Endothelial cell of umbilical vein (primary cell): ENCODE measurements around the gene KLHL24. TPM values are rescaled to one million over a fixed set of nuclear protein-coding genes. Genes with fewer than 3 reads are reported as not detected.

Source experiments
- BruUV-seq: library from RNA; stranded (reverse); fragments of 400-500 nt; replicated peaks from 2 replicates; lab custom pipeline; 2021; lab: Mats Ljungman, UMichigan
- CTCF ChIA-PET: fragments of 300-600, 350-600 bp; sonication (Branson Sonifier 250); formaldehyde crosslinking; loops from one replicate; lab custom pipeline; 2021; ENCODE audit warnings: antibody characterized with exemption, inconsistent platforms; lab: Charles Lee
- POLR2A ChIA-PET: fragments of 300-600, 350-600 bp; sonication (Branson Sonifier 250); formaldehyde crosslinking; loops from one replicate; lab custom pipeline; 2021; ENCODE audit warnings: antibody characterized with exemption, inconsistent platforms; lab: Charles Lee
- DNase-seq: peaks from one replicate; pipeline ENCODE4 v3.0.0-alpha.2; 2011; ENCODE audit warnings: low read depth, low spot score
- FAIRE-seq: peaks from 2 replicates; lab custom pipeline; 2011; peaks lifted over from hg19 to GRCh38; lab: Jason Lieb, UNC
- H2AFZ ChIP-seq: 2 replicates; pipeline ENCODE4 v1.6.0; 2012; ENCODE audit warnings: low read depth, low read length, control low read depth, inconsistent platforms
- H3K27ac ChIP-seq: 2 replicates; pipeline ENCODE4 v1.5.1; 2011; ENCODE audit warnings: low read depth, mild to moderate bottlenecking, control low read depth, low read length, moderate library complexity; ENCODE audit not compliant: insufficient read depth
- H3K27me3 ChIP-seq, 2 experiments: 2 replicates each; pipeline versions ENCODE4 v1.6.0 to v1.6.1; 2011; ENCODE audit warnings: low read length in 2 of 2, mixed read lengths in 1 of 2; ENCODE audit not compliant: control insufficient read depth in 2 of 2, insufficient read depth in 2 of 2
- H3K36me3 ChIP-seq, 2 experiments: 2 replicates in 1 of 2; 3 replicates in 1 of 2; pipeline ENCODE4 v1.5.1; 2011; ENCODE audit warnings: low read length in 2 of 2, mild to moderate bottlenecking in 1 of 2, moderate library complexity in 1 of 2; ENCODE audit not compliant: control insufficient read depth in 2 of 2, insufficient read depth in 2 of 2; ENCODE audit errors: extremely low read depth in 1 of 2
- H3K4me1 ChIP-seq: 3 replicates; pipeline ENCODE4 v1.5.1; 2011; ENCODE audit warnings: mild to moderate bottlenecking, low read length; ENCODE audit not compliant: control insufficient read depth, insufficient read depth; ENCODE audit errors: extremely low read depth
- H3K4me2 ChIP-seq: 2 replicates; pipeline ENCODE4 v1.6.1; 2011; ENCODE audit warnings: low read length, control low read depth, mixed read lengths; ENCODE audit not compliant: insufficient read depth
- H3K4me3 ChIP-seq, 3 experiments: fragments of 200-600 bp in 1 of 3; sonication (generic), shearing (Covaris generic) in 1 of 3; replicated peaks in 1 of 3; 2 replicates each; pipeline ENCODE4 v1.5.1; 2011 to 2016; ENCODE audit warnings: control low read depth in 3 of 3, low read length in 3 of 3, mild to moderate bottlenecking in 2 of 3, inconsistent platforms in 1 of 3, low read depth in 1 of 3, moderate library complexity in 1 of 3; ENCODE audit not compliant: insufficient read depth in 1 of 3
- H3K79me2 ChIP-seq: 2 replicates; pipeline ENCODE4 v1.6.0; 2012; ENCODE audit warnings: low read length, inconsistent platforms; ENCODE audit not compliant: control insufficient read depth, insufficient read depth
- H3K9ac ChIP-seq: replicated peaks from 2 replicates; pipeline ENCODE3; 2011; ENCODE audit warnings: low read length, control low read depth; ENCODE audit not compliant: insufficient read depth; ENCODE audit errors: extremely low read depth
- H3K9me1 ChIP-seq: replicated peaks from 3 replicates; pipeline ENCODE4 v1.6.0; 2011; ENCODE audit warnings: mild to moderate bottlenecking, low read length; ENCODE audit not compliant: control insufficient read depth, insufficient read depth; ENCODE audit errors: extremely low read depth
- H3K9me3 ChIP-seq: replicated peaks from 2 replicates; pipeline ENCODE4 v1.5.1; 2012; ENCODE audit warnings: low read length, inconsistent platforms; ENCODE audit not compliant: control insufficient read depth, insufficient read depth
- H4K20me1 ChIP-seq: replicated peaks from 2 replicates; pipeline ENCODE3; 2011; ENCODE audit warnings: mild to moderate bottlenecking, low read length; ENCODE audit not compliant: control insufficient read depth, insufficient read depth; ENCODE audit errors: extremely low read depth
- EZH2 ChIP-seq: IDR thresholded peaks from 2 replicates; pipeline ENCODE4 v1.6.1; 2012; ENCODE audit warnings: borderline replicate concordance, low read depth, mild to moderate bottlenecking, moderate library complexity, low read length, inconsistent platforms; ENCODE audit not compliant: severe bottlenecking
- FOS ChIP-seq: IDR thresholded peaks from 2 replicates; pipeline ENCODE4 v1.6.1; 2011; ENCODE audit warnings: mild to moderate bottlenecking, low read length, moderate library complexity, borderline replicate concordance; ENCODE audit not compliant: insufficient read depth
- GATA2 ChIP-seq: IDR thresholded peaks from 2 replicates; pipeline ENCODE4 v1.7.0; 2011; ENCODE audit warnings: low read depth, mild to moderate bottlenecking, moderate library complexity, mixed read lengths, low read length; ENCODE audit not compliant: insufficient read length, insufficient read depth
- JUN ChIP-seq: IDR thresholded peaks from 2 replicates; pipeline ENCODE4 v1.6.1; 2011; ENCODE audit warnings: borderline replicate concordance, low read depth; ENCODE audit not compliant: insufficient read length, insufficient read depth
- MYC ChIP-seq: IDR thresholded peaks from one replicate; pipeline ENCODE4 v1.6.1; 2011; ENCODE audit warnings: mild to moderate bottlenecking, low read depth, low read length
- POLR2A ChIP-seq: IDR thresholded peaks from 2 replicates; pipeline ENCODE4 v1.6.1; 2012; ENCODE audit warnings: low read depth, mild to moderate bottlenecking, control low read depth, low read length
- POLR2AphosphoS5 ChIP-seq: IDR thresholded peaks from 2 replicates; pipeline ENCODE4 v1.6.1; 2012; ENCODE audit warnings: low read depth, mild to moderate bottlenecking, control low read depth, low read length, moderate library complexity; ENCODE audit not compliant: insufficient read depth
- dilution Hi-C: fragments of 300-500 bp; cut with MboI; formaldehyde crosslinking; loops from one replicate; pipeline ENCODE4 v1.15.0; 2019; ENCODE audit warnings: low sequenced_read_pairs; ENCODE audit not compliant: extremely low pct_ligation_motif_present
- intact Hi-C: fragments of 100-400 bp; cut with micrococcal nuclease; formaldehyde crosslinking; loops from one replicate; pipeline ENCODE4 v1.10.0; 2022
- polyA plus RNA-seq, 4 experiments: library from polyadenylated mRNA; depleted of rRNA in 3 of 4; stranded (reverse) in 3 of 4; unstranded in 1 of 4; fragments of >200 nt; gene quantifications; 2 replicates each; pipeline versions ENCODE4 v1.2.1 to v1.2.3, GENCODE V29; 2011 to 2012; ENCODE audit warnings: missing spikeins in 1 of 4
- total RNA-seq: library from RNA; stranded (reverse); gene quantifications from 2 replicates; pipeline ENCODE4 v1.2.3, GENCODE V29; 2021
- TF ChIP-seq, protein P1 (sequence below), 2 donors: IDR thresholded peaks; 1 replicate in 1 of 2; 2 replicates in 1 of 2; pipeline ENCODE4 v1.5.1; 2011; ENCODE audit warnings: low read length in 2 of 2, mild to moderate bottlenecking in 2 of 2, moderate library complexity in 2 of 2, control low read depth in 1 of 2, inconsistent platforms in 1 of 2, low read depth in 1 of 2; ENCODE audit not compliant: insufficient read depth in 1 of 2; ENCODE audit errors: extremely low read depth in 1 of 2
- TF ChIP-seq, protein P2 (sequence below): IDR thresholded peaks from 2 replicates; pipeline ENCODE4 v1.6.1; 2011; ENCODE audit not compliant: insufficient read depth, insufficient read length

KLHL24 gene
- total and polyA plus RNA-seq, 2 donors (not counting 3 experiments of a cell fraction or from before 2014, with no cell fraction given) = 14.0 to 46.2 TPM

GRCh38 chr3:183634707-183635106 lies 716 bp upstream of the KLHL24 start:
- Histone ChIP-seq H3K79me2 (no peaks in the 10 kb centered on the region), H3K27me3 (no peaks in the 10 kb centered on the region), H3K9ac (no peak overlapping the region), H3K9me1 (no peaks in the 10 kb centered on the region), H3K4me2 (peak overlapping the region; percentile 75), H3K4me3 (no peak overlapping the region), H3K36me3 (no peaks in the 10 kb centered on the region), H4K20me1 (no peaks in the 10 kb centered on the region), H3K27ac (peak overlapping the region; percentile 89), H3K4me1 (peaks cover 19% of the 10 kb centered on the region), H3K9me3 (no peaks in the 10 kb centered on the region), H2AFZ (peak overlapping the region; percentile 99)
- TF ChIP-seq POLR2AphosphoS5 = no peak
- no peak for TF ChIP-seq MYC
- TF ChIP-seq GATA2 = no peak
- TF ChIP-seq JUN = no peak
- TF ChIP-seq, protein P1, sequence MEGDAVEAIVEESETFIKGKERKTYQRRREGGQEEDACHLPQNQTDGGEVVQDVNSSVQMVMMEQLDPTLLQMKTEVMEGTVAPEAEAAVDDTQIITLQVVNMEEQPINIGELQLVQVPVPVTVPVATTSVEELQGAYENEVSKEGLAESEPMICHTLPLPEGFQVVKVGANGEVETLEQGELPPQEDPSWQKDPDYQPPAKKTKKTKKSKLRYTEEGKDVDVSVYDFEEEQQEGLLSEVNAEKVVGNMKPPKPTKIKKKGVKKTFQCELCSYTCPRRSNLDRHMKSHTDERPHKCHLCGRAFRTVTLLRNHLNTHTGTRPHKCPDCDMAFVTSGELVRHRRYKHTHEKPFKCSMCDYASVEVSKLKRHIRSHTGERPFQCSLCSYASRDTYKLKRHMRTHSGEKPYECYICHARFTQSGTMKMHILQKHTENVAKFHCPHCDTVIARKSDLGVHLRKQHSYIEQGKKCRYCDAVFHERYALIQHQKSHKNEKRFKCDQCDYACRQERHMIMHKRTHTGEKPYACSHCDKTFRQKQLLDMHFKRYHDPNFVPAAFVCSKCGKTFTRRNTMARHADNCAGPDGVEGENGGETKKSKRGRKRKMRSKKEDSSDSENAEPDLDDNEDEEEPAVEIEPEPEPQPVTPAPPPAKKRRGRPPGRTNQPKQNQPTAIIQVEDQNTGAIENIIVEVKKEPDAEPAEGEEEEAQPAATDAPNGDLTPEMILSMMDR (IDR thresholded peaks at IDR 0.05; ENCODE audit: extremely low read depth in 1 of 2, insufficient read depth in 1 of 2, low read depth in 1 of 2, low read length in 2 of 2) = no peak
- no peak for TF ChIP-seq EZH2
- no peak for TF ChIP-seq POLR2A
- TF ChIP-seq FOS = no peak
- TF ChIP-seq, protein P2, sequence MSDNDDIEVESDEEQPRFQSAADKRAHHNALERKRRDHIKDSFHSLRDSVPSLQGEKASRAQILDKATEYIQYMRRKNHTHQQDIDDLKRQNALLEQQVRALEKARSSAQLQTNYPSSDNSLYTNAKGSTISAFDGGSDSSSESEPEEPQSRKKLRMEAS = no peak
- intact Hi-C loops (loop anchor here (5.0 kb wide), 2 partner anchors 152 to 512 kb away; no protein-coding TSS in a partner anchor), dilution Hi-C loops (no loop called here)
- no TSS peak for BruUV-seq
- FAIRE-seq = no peak
- ChIA-PET POLR2A (interaction anchor here (0.7 to 1.0 kb wide), 2 partner anchors 50 to 63 kb away, joined by 3 to 7 read pairs; partner anchors contain the start of gene YEATS2), CTCF (interaction anchor here (0.9 to 3.3 kb wide), 3 partner anchors 11 to 155 kb away, joined by 3 to 13 read pairs (median 6); no protein-coding TSS in a partner anchor)
- no peak for DNase-seq
